Stromal cell of bone marrow (primary cell): ENCODE results near the gene HOXC13.

Experiments used
- DNase-seq: peaks from one replicate; pipeline ENCODE4 v3.0.0-alpha.2; 2012; ENCODE audit warnings: low read depth

HOXC13 gene

DNA sequence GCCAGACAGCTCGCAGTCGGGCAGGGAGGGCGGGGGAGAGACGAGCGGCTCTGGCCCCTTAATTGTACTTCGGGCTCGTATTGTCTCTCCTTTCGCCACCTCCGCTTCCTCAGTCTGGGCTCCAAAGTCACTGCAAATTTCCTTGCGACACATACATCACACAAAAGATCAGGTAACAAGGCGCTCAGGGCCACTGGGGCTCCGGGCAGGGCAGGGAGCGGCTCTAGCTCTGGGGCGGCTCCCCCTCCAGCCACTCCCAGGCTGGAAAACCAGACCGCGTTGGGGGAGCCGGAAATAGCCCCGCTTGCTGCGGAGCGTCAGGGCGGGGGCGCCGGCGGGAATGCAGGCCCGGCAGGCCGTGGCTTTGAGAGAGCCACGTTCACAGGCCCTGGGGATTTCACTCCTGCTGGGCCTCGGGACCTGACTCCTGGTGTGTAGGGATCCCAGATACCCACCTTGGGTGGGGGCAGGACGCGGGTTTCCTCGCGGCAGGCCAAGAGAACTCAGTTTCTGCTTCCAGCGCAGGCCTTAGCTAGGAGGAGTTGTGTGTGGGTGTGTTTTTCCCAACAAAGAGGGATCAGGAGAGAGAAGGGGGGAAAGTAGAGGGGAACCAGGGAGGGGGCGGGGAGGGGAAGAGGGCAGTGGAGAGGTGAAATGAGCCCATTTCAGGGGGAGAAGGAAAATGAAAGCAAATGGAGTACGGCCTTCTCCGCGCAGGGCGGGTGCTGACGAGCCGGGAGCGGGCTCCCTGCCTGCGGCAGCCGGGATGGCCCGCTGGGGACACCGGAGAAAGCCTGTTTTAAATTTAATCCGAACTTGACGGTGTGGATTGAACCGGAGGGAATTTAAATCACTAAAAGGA lies 57.0 kb downstream of the HOXC13 start:
- DNase-seq = no peak
